ENCODE results near the gene TTLL5.

TTLL5 gene

GRCh38 chr14:75805646-75806045 lies 144.6 kb downstream of the TTLL5 start:
- DNase-seq: no peak

- DNase-seq: no peak
Observed at GRCh38 chr14:75806352-75806832, 145.3 kb downstream of the TTLL5 start.

GRCh38 chr14:75807667-75808360 lies 146.8 kb downstream of the TTLL5 start:
- DNase-seq: no peak

GRCh38 chr14:75811136-75811829 lies 150.2 kb downstream of the TTLL5 start:
- no peak for DNase-seq

GRCh38 chr14:75811872-75812499 lies 150.9 kb downstream of the TTLL5 start:
- DNase-seq: no peak

GRCh38 chr14:75812622-75813021 lies 151.6 kb downstream of the TTLL5 start:
- no peak for DNase-seq

GRCh38 chr14:75820761-75821160 lies 159.7 kb downstream of the TTLL5 start:
- DNase-seq: no peak

- DNase-seq: no peak
Observed at GRCh38 chr14:75821831-75822521, 160.9 kb downstream of the TTLL5 start.

- DNase-seq: no peak
Observed at GRCh38 chr14:75822522-75823141, 161.6 kb downstream of the TTLL5 start.

- DNase-seq: no peak
Observed at GRCh38 chr14:75823334-75823733, 162.3 kb downstream of the TTLL5 start.

- DNase-seq: no peak
Observed at GRCh38 chr14:75824318-75824717, 163.3 kb downstream of the TTLL5 start.

GRCh38 chr14:75825147-75825592 lies 164.1 kb downstream of the TTLL5 start:
- no peak for DNase-seq

- no peak for DNase-seq
Observed at GRCh38 chr14:75826599-75826998, 165.6 kb downstream of the TTLL5 start.

GRCh38 chr14:75827331-75827730 lies 166.3 kb downstream of the TTLL5 start:
- no peak for DNase-seq

- no peak for DNase-seq
Observed at GRCh38 chr14:75829316-75829715, 168.3 kb downstream of the TTLL5 start.

GRCh38 chr14:75831455-75831854 lies 170.4 kb downstream of the TTLL5 start:
- DNase-seq: peak; percentile 1 to 19

GRCh38 chr14:75831952-75832351 lies 170.9 kb downstream of the TTLL5 start:
- no peak for DNase-seq

- DNase-seq: no peak
Observed at GRCh38 chr14:75832621-75833297, 171.7 kb downstream of the TTLL5 start.

GRCh38 chr14:75833326-75834020 lies 172.4 kb downstream of the TTLL5 start:
- DNase-seq: no peak

GRCh38 chr14:75835156-75835725 lies 174.2 kb downstream of the TTLL5 start:
- no peak for DNase-seq

- DNase-seq: no peak
Observed at GRCh38 chr14:75835737-75836136, 174.7 kb downstream of the TTLL5 start.

All from stimulated activated CD4-positive, alpha-beta T cell treated with anti-CD3 and anti-CD28 coated beads, Interleukin-2, amount 100 ng/mL, for 48 hours (primary cell).